HCEC 1CT (cell line): ENCODE measurements around the gene CORO7.

Experiments
- DNase-seq: peaks from one replicate; pipeline ENCODE4 v3.0.0-alpha.2; 2017

CORO7 gene

DNA sequence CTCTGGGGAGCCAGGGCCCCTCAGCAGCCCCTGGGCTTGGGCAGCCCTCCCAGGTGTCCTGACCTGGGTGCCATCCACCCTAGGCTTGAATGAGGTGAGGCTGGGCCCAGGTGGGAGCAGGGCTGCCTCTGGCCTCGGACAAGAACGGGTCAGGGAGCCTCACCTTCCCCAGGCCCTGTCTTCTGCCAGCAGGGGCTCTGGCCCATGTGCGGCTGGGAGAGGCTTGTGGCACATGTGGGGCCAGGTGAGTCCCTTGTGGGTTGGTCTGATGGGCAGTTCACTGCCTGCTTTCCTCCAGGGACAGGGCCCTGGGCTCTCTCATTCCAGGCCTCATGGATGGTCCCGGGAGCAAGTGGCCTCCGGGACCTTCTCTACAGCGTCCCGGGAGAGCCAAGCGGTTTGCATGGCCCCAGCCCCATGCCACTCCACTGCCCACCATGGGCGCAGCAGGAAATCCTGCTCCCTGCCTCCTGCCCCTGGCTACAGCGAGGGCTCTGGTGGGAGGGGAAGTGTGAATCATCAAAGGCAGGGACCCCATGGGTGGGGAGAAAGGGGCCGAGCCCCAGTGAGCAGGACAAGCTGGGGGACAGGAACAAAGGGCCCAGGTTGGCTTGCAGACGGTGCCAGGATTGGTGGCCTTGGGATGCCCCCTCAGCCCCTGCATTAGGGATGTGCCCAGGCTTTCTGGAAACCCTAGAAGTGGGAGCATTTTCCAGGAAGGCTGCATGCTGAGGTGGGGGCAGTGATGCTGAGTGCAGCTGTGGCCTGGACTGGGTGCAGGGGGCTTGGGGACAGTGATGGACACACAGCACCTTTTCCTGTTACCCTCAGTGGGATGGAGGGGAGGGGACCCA lies 32.6 kb downstream of the CORO7 start:
- DNase-seq = no peak

DNA sequence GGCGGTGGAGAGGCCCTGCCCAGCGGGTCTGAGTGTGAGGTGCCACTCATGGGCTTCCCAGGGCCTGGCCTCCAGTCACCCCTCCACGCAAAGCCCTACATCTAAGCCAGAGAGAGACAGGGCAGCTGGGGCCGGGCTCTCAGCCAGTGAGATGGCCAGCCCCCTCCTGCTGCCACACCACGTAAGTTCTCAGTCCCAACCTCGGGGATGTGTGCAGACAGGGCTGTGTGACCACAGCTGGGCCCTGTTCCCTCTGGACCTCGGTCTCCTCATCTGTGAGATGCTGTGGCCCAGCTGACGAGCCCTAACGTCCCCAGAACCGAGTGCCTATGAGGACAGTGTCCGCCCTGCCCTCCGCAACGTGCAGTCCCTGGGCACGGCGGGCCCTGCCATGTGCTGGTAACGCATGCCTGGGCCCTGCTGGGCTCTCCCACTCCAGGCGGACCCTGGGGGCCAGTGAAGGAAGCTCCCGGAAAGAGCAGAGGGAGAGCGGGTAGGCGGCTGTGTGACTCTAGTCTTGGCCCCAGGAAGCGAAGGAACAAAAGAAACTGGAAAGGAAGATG lies 33.5 kb downstream of the CORO7 start:
- no peak for DNase-seq

- no peak for DNase-seq
Measured at GRCh38 chr16:4381935-4382794, 34.2 kb downstream of the CORO7 start.

DNA sequence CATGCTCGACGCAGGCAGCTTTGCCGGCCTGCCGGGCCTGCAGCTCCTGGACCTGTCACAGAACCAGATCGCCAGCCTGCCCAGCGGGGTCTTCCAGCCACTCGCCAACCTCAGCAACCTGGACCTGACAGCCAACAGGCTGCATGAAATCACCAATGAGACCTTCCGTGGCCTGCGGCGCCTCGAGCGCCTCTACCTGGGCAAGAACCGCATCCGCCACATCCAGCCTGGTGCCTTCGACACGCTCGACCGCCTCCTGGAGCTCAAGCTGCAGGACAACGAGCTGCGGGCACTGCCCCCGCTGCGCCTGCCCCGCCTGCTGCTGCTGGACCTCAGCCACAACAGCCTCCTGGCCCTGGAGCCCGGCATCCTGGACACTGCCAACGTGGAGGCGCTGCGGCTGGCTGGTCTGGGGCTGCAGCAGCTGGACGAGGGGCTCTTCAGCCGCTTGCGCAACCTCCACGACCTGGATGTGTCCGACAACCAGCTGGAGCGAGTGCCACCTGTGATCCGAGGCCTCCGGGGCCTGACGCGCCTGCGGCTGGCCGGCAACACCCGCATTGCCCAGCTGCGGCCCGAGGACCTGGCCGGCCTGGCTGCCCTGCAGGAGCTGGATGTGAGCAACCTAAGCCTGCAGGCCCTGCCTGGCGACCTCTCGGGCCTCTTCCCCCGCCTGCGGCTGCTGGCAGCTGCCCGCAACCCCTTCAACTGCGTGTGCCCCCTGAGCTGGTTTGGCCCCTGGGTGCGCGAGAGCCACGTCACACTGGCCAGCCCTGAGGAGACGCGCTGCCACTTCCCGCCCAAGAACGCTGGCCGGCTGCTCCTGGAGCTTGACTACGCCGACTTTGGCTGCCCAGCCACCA lies 35.1 kb downstream of the CORO7 start:
- no peak for DNase-seq

- no peak for DNase-seq
Measured at GRCh38 chr16:4380119-4381063, 36.0 kb downstream of the CORO7 start.

DNA sequence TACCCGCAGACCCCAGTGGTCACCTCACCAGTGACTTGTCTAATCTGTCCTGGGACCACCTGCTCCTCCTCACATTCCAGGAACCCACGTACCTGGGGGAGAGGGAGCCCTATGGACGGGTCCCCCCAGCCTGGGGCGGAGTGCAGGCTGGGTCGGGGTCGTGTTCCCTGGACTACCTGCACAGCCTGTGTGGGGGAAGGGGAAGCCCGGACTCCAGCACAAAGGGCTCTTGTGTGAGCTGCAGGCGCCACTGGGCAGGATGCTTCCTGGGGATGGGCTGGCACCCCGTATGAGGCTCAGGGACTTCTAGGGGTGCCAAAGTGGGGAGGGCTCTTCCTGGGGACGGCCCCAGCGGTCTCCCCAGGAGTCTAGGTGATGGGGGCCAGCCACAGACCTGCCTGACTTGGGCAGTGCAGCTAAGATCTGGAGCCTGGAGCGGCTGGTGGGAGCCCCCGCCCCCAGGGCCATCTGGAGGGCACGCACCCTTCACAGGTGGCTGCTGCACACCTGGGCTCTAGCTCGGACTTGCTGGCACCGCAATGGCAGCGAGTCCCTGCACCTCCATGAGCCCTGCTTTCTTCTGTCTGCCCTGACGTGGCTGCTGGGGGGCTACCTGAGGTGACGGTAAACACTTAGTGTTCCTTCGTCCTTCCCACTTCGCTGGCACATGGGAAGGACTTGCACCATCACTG lies 37.3 kb downstream of the CORO7 start:
- DNase-seq = no peak

DNA sequence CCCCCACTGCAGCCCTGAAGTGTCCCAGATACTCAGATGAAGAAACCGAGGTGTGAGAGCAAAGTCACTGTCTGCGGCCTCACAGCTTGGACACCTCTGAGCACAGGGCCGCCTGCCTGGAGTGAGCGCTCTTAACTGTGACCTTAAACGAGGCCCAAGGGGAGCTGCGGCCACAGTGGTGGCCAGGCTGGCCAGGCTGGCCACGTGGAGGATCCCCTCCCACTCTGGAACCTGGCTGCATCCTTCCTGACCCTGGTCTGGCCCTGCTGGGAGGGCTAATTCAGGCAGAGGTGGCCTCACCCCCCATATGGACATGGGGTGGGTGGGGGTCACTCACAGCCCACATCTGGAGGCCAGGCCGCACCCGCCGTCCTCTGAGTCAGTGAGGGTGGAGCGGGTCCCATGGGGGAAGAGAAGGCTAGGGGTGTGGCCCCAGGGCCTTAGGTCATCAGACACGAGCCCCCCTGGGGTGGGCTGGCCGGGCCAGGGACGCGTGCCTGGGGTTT lies 38.2 kb downstream of the CORO7 start:
- no peak for DNase-seq

DNA sequence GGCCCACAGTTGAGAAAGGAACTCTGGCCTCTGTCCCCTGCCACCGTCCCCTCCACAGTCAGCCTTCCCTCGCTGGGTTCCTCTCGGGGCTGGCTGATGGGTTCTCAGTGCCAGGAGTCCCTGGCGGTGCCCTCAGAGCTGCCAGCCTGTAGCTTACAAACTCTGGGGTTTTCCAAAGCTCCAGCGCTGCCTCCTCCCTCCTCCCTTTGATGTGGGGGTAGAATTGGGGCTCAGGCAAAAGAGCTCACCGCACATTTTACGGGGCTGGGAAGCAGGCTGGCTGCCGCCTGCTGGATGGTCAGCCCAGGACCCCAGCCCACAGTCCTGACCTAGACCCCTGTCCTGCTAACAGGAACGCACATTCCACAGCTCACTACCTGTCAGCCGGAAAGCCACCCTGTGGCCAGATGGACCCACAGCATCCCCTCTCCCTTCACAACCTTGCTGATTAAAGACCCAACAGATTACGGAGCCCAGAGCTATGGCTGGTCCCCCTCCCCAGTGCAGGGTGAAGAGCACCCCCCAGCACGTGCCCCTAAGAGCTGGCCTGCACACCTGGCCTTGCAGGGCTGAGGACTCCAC lies 38.7 kb downstream of the CORO7 start:
- no peak for DNase-seq

GRCh38 chr16:4376893-4377572 lies 39.4 kb downstream of the CORO7 start:
- no peak for DNase-seq

GRCh38 chr16:4376126-4376892 lies 40.1 kb downstream of the CORO7 start:
- DNase-seq = peak; percentile 75

DNA sequence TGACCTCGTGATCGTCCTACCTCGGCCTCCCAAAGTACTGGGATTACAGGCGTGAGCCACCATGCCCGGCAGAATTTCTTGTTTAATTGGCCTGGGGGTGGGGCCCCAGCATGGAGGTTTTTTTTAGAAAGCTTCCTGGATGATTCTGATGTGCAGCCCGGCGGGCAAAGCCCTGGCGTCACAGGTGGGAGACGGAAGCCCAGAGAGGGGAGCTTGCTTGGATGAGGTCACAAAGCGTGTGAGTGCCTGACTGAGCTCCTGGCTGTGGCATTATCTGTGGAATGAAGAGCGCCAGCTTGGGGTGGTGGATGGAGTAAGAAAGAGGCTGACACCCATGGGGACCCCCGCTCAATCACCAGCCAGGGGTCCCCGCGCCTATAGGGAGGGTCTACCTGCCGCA lies 40.7 kb downstream of the CORO7 start:
- no peak for DNase-seq

GRCh38 chr16:4373909-4374742 lies 42.3 kb downstream of the CORO7 start:
- DNase-seq = peak; percentile 87

DNA sequence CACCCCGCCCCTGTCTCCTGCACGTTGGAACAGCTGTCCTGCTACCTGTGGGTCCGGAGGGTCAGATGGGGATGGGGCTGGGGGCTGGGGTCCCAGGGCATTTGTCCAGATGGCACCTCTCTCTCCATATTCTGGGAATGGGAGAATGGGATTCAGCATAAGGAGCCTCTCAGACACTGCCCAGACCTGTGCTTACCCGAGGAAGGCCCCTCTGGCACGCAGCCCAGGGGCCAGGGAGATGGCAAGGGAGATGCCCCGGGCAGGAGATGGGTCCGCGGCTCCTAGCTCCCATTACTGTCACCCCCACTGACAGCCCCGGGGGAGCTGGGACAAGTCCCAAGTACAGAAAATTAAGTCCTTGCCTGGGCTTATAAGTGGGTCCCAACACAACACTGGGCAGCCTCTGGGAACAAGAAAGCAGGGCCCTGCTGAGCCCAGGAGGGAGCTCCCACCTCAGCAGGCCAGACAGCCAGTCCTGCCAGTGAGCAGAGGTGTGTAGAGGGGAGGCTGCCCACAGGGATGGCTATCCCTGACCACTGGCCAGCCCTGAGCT lies 43.0 kb downstream of the CORO7 start:
- peak; percentile 18 for DNase-seq

DNA sequence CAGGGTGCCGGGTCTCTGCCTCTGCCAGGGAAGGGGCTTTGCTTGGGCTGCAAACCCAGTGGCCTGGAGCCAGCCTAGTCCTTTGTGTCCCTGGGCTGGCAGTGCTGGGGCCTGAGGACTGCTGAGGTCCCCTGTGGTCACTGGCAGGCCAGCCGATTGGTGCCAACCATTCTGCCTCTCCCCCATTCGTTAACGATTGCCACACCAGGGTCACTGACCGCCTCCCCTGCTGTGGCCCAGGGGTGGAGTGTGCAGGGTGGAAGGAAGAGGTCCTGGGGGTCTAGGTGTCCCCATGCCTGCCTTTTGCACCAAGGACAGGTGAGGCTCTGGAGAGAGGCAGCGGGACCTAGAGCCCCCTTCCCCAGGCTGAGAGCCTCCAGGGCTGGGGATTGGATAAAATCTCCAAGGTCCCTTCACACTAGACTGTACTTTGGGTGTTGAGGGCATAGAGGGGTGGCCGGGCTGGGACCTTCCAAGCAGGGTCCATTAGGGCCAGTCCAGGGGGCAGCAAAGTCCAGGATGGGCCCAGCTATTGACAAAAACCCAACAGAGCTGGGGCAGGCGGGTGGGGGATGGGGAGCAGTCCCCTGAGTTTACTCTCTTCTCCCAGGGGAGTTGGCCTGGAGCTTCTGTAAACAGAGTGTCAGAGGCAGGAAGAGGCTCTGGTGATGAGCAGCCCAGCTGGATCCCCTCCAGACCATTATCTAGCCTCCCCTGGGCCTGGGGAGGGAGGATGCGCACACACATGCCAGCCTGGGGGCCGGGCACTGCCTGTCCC lies 43.6 kb downstream of the CORO7 start:
- peak; percentile 62 for DNase-seq

DNA sequence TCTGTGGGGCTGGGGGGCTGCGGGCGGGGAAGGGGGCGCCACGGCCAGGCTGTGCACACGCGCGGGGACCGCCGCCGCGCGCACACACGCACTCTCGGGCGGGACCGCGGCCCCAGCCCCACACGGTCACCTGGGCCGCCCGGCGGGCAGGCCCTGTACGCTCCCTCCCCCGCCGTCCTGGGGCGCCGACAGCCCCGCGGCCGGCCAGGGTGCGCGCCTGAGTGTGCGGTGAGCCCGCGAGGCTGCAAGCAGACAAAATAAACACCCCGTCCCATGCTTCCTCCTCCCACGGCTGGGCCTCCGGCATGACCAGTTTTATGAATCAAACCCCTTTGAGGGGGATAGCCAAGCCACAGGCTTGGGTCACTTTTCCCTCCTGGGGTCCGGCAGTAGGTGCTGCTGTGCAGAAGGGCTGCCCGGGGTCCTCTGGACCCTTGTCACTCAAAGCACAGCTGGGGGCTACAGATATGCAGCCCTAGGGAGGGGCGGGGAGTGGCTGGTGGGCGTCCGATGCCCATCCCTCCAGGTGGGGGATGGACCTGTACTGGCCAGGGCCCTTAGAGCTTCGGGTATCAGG lies 44.3 kb downstream of the CORO7 start:
- peak; percentile 39 for DNase-seq

DNA sequence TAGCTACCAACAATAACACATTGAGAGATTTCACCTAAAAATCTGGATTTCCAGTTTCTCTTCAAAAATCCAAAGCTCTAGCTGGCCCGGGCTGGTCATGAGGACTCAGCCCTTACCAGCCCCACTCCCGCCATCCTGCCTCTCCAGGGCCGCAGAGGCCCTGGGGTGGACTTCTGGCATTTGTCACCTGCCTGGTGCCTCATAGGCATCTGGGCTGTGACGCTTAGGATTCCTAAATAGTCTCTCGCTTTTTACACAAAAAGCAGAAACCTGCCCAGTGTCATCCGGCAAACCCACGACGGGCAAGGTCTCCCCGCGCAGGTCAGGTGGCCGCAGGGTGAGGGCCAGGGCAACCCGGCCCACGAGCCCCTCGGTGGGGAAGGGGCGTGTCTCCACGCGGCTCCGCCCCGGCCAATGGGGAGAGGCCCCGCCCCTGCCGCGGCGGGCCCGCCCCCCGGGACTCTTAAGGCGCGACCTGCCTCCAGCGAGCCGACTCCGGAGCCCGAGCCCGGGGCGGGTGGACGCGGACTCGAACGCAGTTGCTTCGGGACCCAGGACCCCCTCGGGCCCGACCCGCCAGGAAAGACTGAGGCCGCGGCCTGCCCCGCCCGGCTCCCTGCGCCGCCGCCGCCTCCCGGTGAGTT lies 44.9 kb downstream of the CORO7 start, which contains the start of gene VASN:
VASN (plus strand) TSS at position 492 of the 644 bp plus-strand sequence. CDS start 9,030 bp downstream, outside the sequence.
- DNase-seq = peak; percentile 63
